Neuronal stem cell (in vitro differentiated cells): ENCODE data around the gene PSTPIP1.

Experiments
- DNase-seq: peaks from one replicate; pipeline ENCODE4 v3.0.0-alpha.2; 2013; ENCODE audit warnings: low spot score
- H2AFZ ChIP-seq: one replicate; pipeline ENCODE4 v1.6.1; 2013; ENCODE audit warnings: mild to moderate bottlenecking, low read length, inconsistent platforms
- H2AK5ac ChIP-seq: 2 replicates; pipeline ENCODE4 v1.6.1; 2013; ENCODE audit warnings: low read depth, mild to moderate bottlenecking, inconsistent platforms, low read length, moderate library complexity, mixed read lengths
- H2BK120ac ChIP-seq: 2 replicates; pipeline ENCODE4 v1.6.1; 2013; ENCODE audit warnings: low read depth, mild to moderate bottlenecking, inconsistent platforms, low read length, moderate library complexity, mixed read lengths
- H2BK12ac ChIP-seq: one replicate; pipeline ENCODE4 v1.6.1; 2013; ENCODE audit warnings: low read length, inconsistent platforms
- H2BK15ac ChIP-seq: 2 replicates; pipeline ENCODE4 v1.6.1; 2013; ENCODE audit warnings: mild to moderate bottlenecking, low read length, inconsistent platforms, mixed read lengths
- H2BK5ac ChIP-seq: one replicate; pipeline ENCODE4 v1.6.1; 2013; ENCODE audit warnings: inconsistent platforms, mild to moderate bottlenecking, low read length, moderate library complexity
- H3K14ac ChIP-seq: one replicate; pipeline ENCODE4 v1.6.1; 2013; ENCODE audit warnings: low read length, inconsistent platforms
- H3K18ac ChIP-seq: 2 replicates; pipeline ENCODE4 v1.6.1; 2013; ENCODE audit warnings: low read length, inconsistent platforms
- H3K23ac ChIP-seq: 2 replicates; pipeline ENCODE4 v1.6.1; 2013; ENCODE audit warnings: low read depth, mild to moderate bottlenecking, mixed read lengths, low read length, inconsistent platforms; ENCODE audit not compliant: poor library complexity
- H3K27ac ChIP-seq: replicated peaks from 3 replicates; pipeline ENCODE4 v1.5.1; 2013; ENCODE audit warnings: low read length, inconsistent platforms
- H3K27me3 ChIP-seq, 3 experiments: 2 replicates each; pipeline ENCODE4 v1.6.1; 2013; ENCODE audit warnings: low read length in 3 of 3, mild to moderate bottlenecking in 2 of 3, inconsistent platforms in 1 of 3, low read depth in 1 of 3, mixed read lengths in 1 of 3, moderate library complexity in 1 of 3; ENCODE audit not compliant: control insufficient read depth in 3 of 3, insufficient read depth in 3 of 3
- H3K36me3 ChIP-seq, 2 donors: replicated peaks in 1 of 2; 2 replicates each; pipeline ENCODE4 v1.6.1; 2013; ENCODE audit warnings: low read length in 2 of 2; ENCODE audit not compliant: control insufficient read depth in 2 of 2, insufficient read depth in 2 of 2
- H3K4ac ChIP-seq: 2 replicates; pipeline ENCODE4 v1.6.1; 2013; ENCODE audit warnings: inconsistent platforms, mild to moderate bottlenecking, low read length, moderate library complexity
- H3K4me1 ChIP-seq, 2 donors: 1 replicate in 1 of 2; 2 replicates in 1 of 2; pipeline ENCODE4 v1.6.1; 2013; ENCODE audit warnings: low read length in 2 of 2, low read depth in 1 of 2; ENCODE audit not compliant: control insufficient read depth in 2 of 2, insufficient read depth in 1 of 2
- H3K4me2 ChIP-seq: one replicate; pipeline ENCODE4 v1.6.1; 2013; ENCODE audit warnings: mild to moderate bottlenecking, low read length, inconsistent platforms; ENCODE audit not compliant: insufficient read depth, poor library complexity, severe bottlenecking
- H3K4me3 ChIP-seq, 2 donors: 2 replicates each; pipeline ENCODE4 v1.5.1; 2013; ENCODE audit warnings: low read length in 2 of 2, mild to moderate bottlenecking in 2 of 2, inconsistent platforms in 1 of 2, moderate library complexity in 1 of 2
- H3K79me1 ChIP-seq: one replicate; pipeline ENCODE4 v1.6.1; 2013; ENCODE audit warnings: low read depth, mild to moderate bottlenecking, inconsistent platforms, low read length, moderate library complexity
- H3K9ac ChIP-seq: one replicate; pipeline ENCODE4 v1.6.1; 2013; ENCODE audit warnings: mild to moderate bottlenecking, low read depth, low read length, inconsistent platforms; ENCODE audit not compliant: poor library complexity
- H3K9me3 ChIP-seq, 2 donors: replicated peaks in 1 of 2; 2 replicates each; pipeline versions ENCODE3 to v1.6.1; 2013; ENCODE audit warnings: low read length in 2 of 2, mild to moderate bottlenecking in 2 of 2, inconsistent platforms in 1 of 2, low read depth in 1 of 2, mixed read lengths in 1 of 2, moderate library complexity in 1 of 2; ENCODE audit not compliant: control insufficient read depth in 2 of 2, insufficient read depth in 1 of 2
- H4K8ac ChIP-seq: one replicate; pipeline ENCODE4 v1.6.1; 2013; ENCODE audit warnings: low read depth, mild to moderate bottlenecking, inconsistent platforms, low read length, moderate library complexity
- H4K91ac ChIP-seq: one replicate; pipeline ENCODE4 v1.6.1; 2013; ENCODE audit warnings: low read length, low read depth, mild to moderate bottlenecking, inconsistent platforms; ENCODE audit not compliant: poor library complexity
- WGBS, 2 donors: extraction: QIAGEN DNeasy Blood & Tissue Kit; methylation state at CpG; one replicate each; pipeline ENCODE4 v1.1.7; 2013; ENCODE audit warnings: missing lambda C conversion rate in 2 of 2, mixed read lengths in 1 of 2; ENCODE audit not compliant: insufficient read length in 2 of 2, insufficient replicate concordance in 1 of 2; ENCODE audit errors: extremely low coverage in 2 of 2; 5-methylcytosine and 5-hydroxymethylcytosine counted together

Gene PSTPIP1

GRCh38 chr15:77022646-77023575 lies 28.0 kb downstream of the PSTPIP1 start:
- Histone ChIP-seq H2BK15ac (peak overlapping the region; percentile 43), H3K23ac (peak overlapping the region; percentile 44), H2AK5ac (peak overlapping the region; percentile 71), H3K4ac (no peak overlapping the region), H3K14ac (no peak overlapping the region), H3K18ac (peak overlapping the region; percentile 16), H2BK120ac (peak overlapping the region; percentile 51), H3K9me3 (peaks cover 0 to 2% of the 10 kb centered on the region in 2 donors), H3K4me3 (no peak overlapping the region), H3K27me3 (peaks cover 0 to 36% (median 0%) of the 10 kb centered on the region in 3 experiments), H3K4me1 (peaks cover 3 to 9% of the 10 kb centered on the region in 2 donors), H4K91ac (peak overlapping the region; percentile 3), H3K36me3 (peaks cover 0 to 2% of the 10 kb centered on the region in 2 donors), H2AFZ (no peak overlapping the region), H2BK5ac (no peak overlapping the region), H3K27ac (no peak overlapping the region), H4K8ac (no peak overlapping the region), H2BK12ac (no peak overlapping the region), H3K4me2 (no peak overlapping the region), H3K79me1 (no peaks in the 10 kb centered on the region), H3K9ac (no peak overlapping the region)
- no peak for DNase-seq
- WGBS, 2 donors, result no CpG with 5 or more reads among the region's 14 CpGs

- WGBS, 2 donors, result no CpG with 5 or more reads among the region's 20 CpGs
- no peak for DNase-seq
- no peaks in the 10 kb centered on the region for H3K79me1 ChIP-seq
Measured at GRCh38 chr15:77023576-77024272, 28.8 kb downstream of the PSTPIP1 start.

GRCh38 chr15:77024273-77025082 lies 29.6 kb downstream of the PSTPIP1 start:
- Histone ChIP-seq H3K4me1 (peaks cover 3 to 13% of the 10 kb centered on the region in 2 donors), H3K9me3 (peaks cover 0 to 2% of the 10 kb centered on the region in 2 donors), H3K4me2 (no peak overlapping the region), H2AK5ac (peak overlapping the region; percentile 71), H3K14ac (no peak overlapping the region), H2BK5ac (no peak overlapping the region), H3K4ac (no peak overlapping the region), H2AFZ (no peak overlapping the region), H3K9ac (no peak overlapping the region), H3K18ac (peak overlapping the region; percentile 86), H4K91ac (no peak overlapping the region), H4K8ac (no peak overlapping the region), H3K27ac (no peak overlapping the region), H2BK120ac (no peak overlapping the region), H2BK12ac (no peak overlapping the region), H3K27me3 (peaks cover 0 to 23% (median 4%) of the 10 kb centered on the region in 3 experiments), H3K23ac (no peak overlapping the region), H2BK15ac (no peak overlapping the region), H3K36me3 (peaks cover 0 to 2% of the 10 kb centered on the region in 2 donors), H3K79me1 (no peaks in the 10 kb centered on the region), H3K4me3 (no peak overlapping the region)
- no CpG with 5 or more reads among the region's 17 CpGs for WGBS, 2 donors
- DNase-seq, result peak; percentile 66

More at GRCh38 chr15:77023576-77024272, 28.8 kb downstream of the PSTPIP1 start:
- Histone ChIP-seq H2AK5ac (peak overlapping the region; percentile 71), H2BK120ac (peak overlapping the region; percentile 51), H3K27ac (no peak overlapping the region), H3K4me2 (no peak overlapping the region), H3K9me3 (peaks cover 0 to 2% of the 10 kb centered on the region in 2 donors), H3K14ac (peak overlapping the region; percentile 6), H2BK15ac (peak overlapping the region; percentile 77), H4K91ac (peak overlapping the region; percentile 3), H3K27me3 (peaks cover 0 to 29% (median 4%) of the 10 kb centered on the region in 3 experiments), H2AFZ (no peak overlapping the region), H3K4ac (no peak overlapping the region), H3K36me3 (peaks cover 0 to 2% of the 10 kb centered on the region in 2 donors), H3K4me3 (no peak overlapping the region), H3K23ac (peak overlapping the region; percentile 44), H3K18ac (peak overlapping the region; percentile 86), H2BK12ac (no peak overlapping the region), H2BK5ac (no peak overlapping the region), H4K8ac (no peak overlapping the region), H3K4me1 (peaks cover 3 to 13% of the 10 kb centered on the region in 2 donors), H3K9ac (no peak overlapping the region)
